Measurements from ENCODE around the gene SMAD3.

The SMAD3 gene

GRCh38 chr15:67082007-67082536, 16.7 kb downstream of the SMAD3 start:
- DNase-seq, result no peak

- no peak for DNase-seq
These were observed 17.8 kb downstream of the SMAD3 start for GRCh38 chr15:67083135-67083762.

GRCh38 chr15:67084561-67084960, 19.2 kb downstream of the SMAD3 start:
- DNase-seq, result no peak

- no peak for DNase-seq
These were observed 19.9 kb downstream of the SMAD3 start for GRCh38 chr15:67085237-67085817.

GRCh38 chr15:67085818-67086636, 20.6 kb downstream of the SMAD3 start:
- no peak for DNase-seq

GRCh38 chr15:67086637-67086914, 21.2 kb downstream of the SMAD3 start:
- no peak for DNase-seq

GRCh38 chr15:67087507-67088172, 22.2 kb downstream of the SMAD3 start:
- DNase-seq, result no peak

GRCh38 chr15:67089217-67090193, 24.1 kb downstream of the SMAD3 start:
- no peak for DNase-seq

- no peak for DNase-seq
These were observed 25.1 kb downstream of the SMAD3 start for GRCh38 chr15:67090297-67091070.

GRCh38 chr15:67091071-67091979, 25.9 kb downstream of the SMAD3 start:
- DNase-seq, result no peak

GRCh38 chr15:67091980-67092677, 26.7 kb downstream of the SMAD3 start:
- no peak for DNase-seq

GRCh38 chr15:67092752-67093503, 27.5 kb downstream of the SMAD3 start:
- no peak for DNase-seq

- no peak for DNase-seq
These were observed 28.1 kb downstream of the SMAD3 start for GRCh38 chr15:67093504-67093862.

- DNase-seq, result no peak
These were observed 28.8 kb downstream of the SMAD3 start for GRCh38 chr15:67094001-67094826.

- no peak for DNase-seq
These were observed 30.5 kb downstream of the SMAD3 start for GRCh38 chr15:67095912-67096311.

- DNase-seq, result no peak
These were observed 31.3 kb downstream of the SMAD3 start for GRCh38 chr15:67096546-67097294.

- DNase-seq, result no peak
These were observed 32.0 kb downstream of the SMAD3 start for GRCh38 chr15:67097424-67097823.
